Activated CD4-positive, alpha-beta T cell treated with anti-CD3 and anti-CD28 coated beads for 36 hours (primary cell): ENCODE data around the gene FBXO47. TPM values are rescaled to one million over a fixed set of nuclear protein-coding genes. Genes with fewer than 3 reads are reported as not detected.

Experiments
- ATAC-seq: fragments of 200-7000 bp; cut with Tn5 transposase; one replicate; pipeline ENCODE4 v1.10.0; 2021; ENCODE audit warnings: mild to moderate bottlenecking, moderate library complexity
- CTCF ChIA-PET: fragments of 350-600 bp; sonication (Branson Sonifier 250); formaldehyde crosslinking; loops from one replicate; lab custom pipeline; 2021; ENCODE audit warnings: antibody characterized with exemption; lab: Charles Lee
- POLR2A ChIA-PET: fragments of 350-600 bp; sonication (Branson Sonifier 250); formaldehyde crosslinking; loops from one replicate; lab custom pipeline; 2021; ENCODE audit warnings: antibody characterized with exemption, inconsistent platforms; lab: Charles Lee
- DNase-seq: peaks from one replicate; pipeline ENCODE4 v3.0.0-alpha.2; 2020
- H3K27ac Mint-ChIP-seq: one replicate; pipeline ENCODE4 v1.8.0; 2021; ENCODE audit warnings: mixed read lengths
- H3K27me3 Mint-ChIP-seq: one replicate; pipeline ENCODE4 v1.8.0; 2021; ENCODE audit warnings: mixed read lengths
- H3K36me3 Mint-ChIP-seq: one replicate; pipeline ENCODE4 v1.8.0; 2021; ENCODE audit warnings: low read depth, mixed read lengths
- H3K4me1 Mint-ChIP-seq: one replicate; pipeline ENCODE4 v1.8.0; 2021; ENCODE audit warnings: mixed read lengths
- H3K4me3 Mint-ChIP-seq: one replicate; pipeline ENCODE4 v1.8.0; 2021; ENCODE audit warnings: mild to moderate bottlenecking, moderate library complexity, mixed read lengths
- H3K9me3 Mint-ChIP-seq: one replicate; pipeline ENCODE4 v1.8.0; 2021; ENCODE audit warnings: low read depth, mixed read lengths
- intact Hi-C, 2 experiments: fragments of 100-400 bp; cut with DNase I in 1 of 2; cut with micrococcal nuclease in 1 of 2; formaldehyde crosslinking; loops; one replicate each; pipeline versions ENCODE4 v1.14.2 to v1.15.1; 2022 to 2024; cut with DNase I, micrococcal nuclease
- total RNA-seq, 2 experiments: library from RNA; stranded (reverse); gene quantifications; one replicate each; pipeline ENCODE4 v1.2.3, GENCODE V29; 2021

The FBXO47 gene
- total RNA-seq, 2 experiments from 2014 or later: 0.11 to 0.16 TPM

GRCh38 chr17:38921756-38922411, 45.3 kb downstream of the FBXO47 start:
- peaks cover 30% of the 10 kb centered on the region for H3K36me3 Mint-ChIP-seq
- ChIA-PET CTCF (interaction anchor here (0.7 to 1.2 kb wide), 5 partner anchors 15 to 45 kb away, joined by 3 to 8 read pairs (median 3); no protein-coding TSS in a partner anchor), POLR2A (interaction anchor here (0.7 kb wide), 1 partner anchor 52 kb away, joined by 4 read pairs; the partner anchor contains the start of gene LASP1)
- intact Hi-C loops: no loop called here
- DNase-seq (no peak), ATAC-seq (peak; percentile 13)
- H3K9me3 Mint-ChIP-seq: no peaks in the 10 kb centered on the region
- no peaks in the 10 kb centered on the region for H3K27me3 Mint-ChIP-seq
- H3K4me1 Mint-ChIP-seq: peaks cover 45% of the 10 kb centered on the region
- H3K4me3 Mint-ChIP-seq: no peak overlapping the region
- H3K27ac Mint-ChIP-seq: peak overlapping the region; percentile 78

GRCh38 chr17:38920374-38921291, 46.6 kb downstream of the FBXO47 start:
- ChIA-PET POLR2A (no interaction called here), CTCF (interaction anchor here (1.2 kb wide), 1 partner anchor 14 kb away, joined by 8 read pairs; no protein-coding TSS in a partner anchor)
- Mint-ChIP-seq H3K27me3 (no peaks in the 10 kb centered on the region), H3K9me3 (no peaks in the 10 kb centered on the region), H3K36me3 (peaks cover 31% of the 10 kb centered on the region), H3K27ac (no peak overlapping the region), H3K4me3 (peak overlapping the region; percentile 10), H3K4me1 (peaks cover 32% of the 10 kb centered on the region)
- no peak for DNase-seq
- intact Hi-C loops: no loop called here
- ATAC-seq: no peak

- H3K4me1 Mint-ChIP-seq: peaks cover 22% of the 10 kb centered on the region
- no peaks in the 10 kb centered on the region for H3K9me3 Mint-ChIP-seq
- H3K4me3 Mint-ChIP-seq: no peak overlapping the region
- intact Hi-C loops: no loop called here
- ATAC-seq: no peak
- peaks cover 33% of the 10 kb centered on the region for H3K36me3 Mint-ChIP-seq
- no peaks in the 10 kb centered on the region for H3K27me3 Mint-ChIP-seq
- DNase-seq: no peak
- H3K27ac Mint-ChIP-seq: no peak overlapping the region
- ChIA-PET POLR2A (no interaction called here), CTCF (no interaction called here)
Observed at GRCh38 chr17:38919316-38920078, 47.7 kb downstream of the FBXO47 start.

- ChIA-PET POLR2A (no interaction called here), CTCF (interaction anchor here (1.1 kb wide), 1 partner anchor 21 kb away, joined by 3 read pairs; no protein-coding TSS in a partner anchor)
- DNase-seq (no peak), ATAC-seq (no peak)
- Mint-ChIP-seq H3K36me3 (peaks cover 39% of the 10 kb centered on the region), H3K4me1 (peaks cover 22% of the 10 kb centered on the region), H3K27ac (no peak overlapping the region), H3K4me3 (no peak overlapping the region), H3K9me3 (no peaks in the 10 kb centered on the region), H3K27me3 (no peaks in the 10 kb centered on the region)
- intact Hi-C loops: no loop called here
Observed at GRCh38 chr17:38918916-38919315, 48.3 kb downstream of the FBXO47 start.

- ChIA-PET POLR2A (no interaction called here), CTCF (interaction anchor here (1.1 kb wide), 1 partner anchor 20 kb away, joined by 3 read pairs; no protein-coding TSS in a partner anchor)
- no peaks in the 10 kb centered on the region for H3K27me3 Mint-ChIP-seq
- H3K9me3 Mint-ChIP-seq: no peaks in the 10 kb centered on the region
- peak overlapping the region; percentile 51 for H3K27ac Mint-ChIP-seq
- DNase-seq: no peak
- H3K4me3 Mint-ChIP-seq: no peak overlapping the region
- H3K4me1 Mint-ChIP-seq: peaks cover 22% of the 10 kb centered on the region
- intact Hi-C loops: no loop called here
- peaks cover 41% of the 10 kb centered on the region for H3K36me3 Mint-ChIP-seq
- ATAC-seq: no peak
Observed at GRCh38 chr17:38918129-38918913, 48.9 kb downstream of the FBXO47 start.

GRCh38 chr17:38917259-38917658, 49.9 kb downstream of the FBXO47 start:
- Mint-ChIP-seq H3K27me3 (no peaks in the 10 kb centered on the region), H3K9me3 (no peaks in the 10 kb centered on the region), H3K27ac (peak overlapping the region; percentile 44), H3K4me3 (no peak overlapping the region), H3K36me3 (peaks cover 41% of the 10 kb centered on the region), H3K4me1 (peaks cover 22% of the 10 kb centered on the region)
- ChIA-PET CTCF (interaction anchor here (0.6 kb wide), 1 partner anchor 551 kb away, joined by 3 read pairs; no protein-coding TSS in a partner anchor), POLR2A (no interaction called here)
- ATAC-seq (no peak), DNase-seq (no peak)
- intact Hi-C loops: no loop called here

GRCh38 chr17:38916771-38917170, 50.4 kb downstream of the FBXO47 start:
- peaks cover 41% of the 10 kb centered on the region for H3K36me3 Mint-ChIP-seq
- CTCF ChIA-PET: interaction anchor here (0.6 to 0.8 kb wide), 2 partner anchors 21 to 35 kb away, joined by 3 to 4 read pairs; no protein-coding TSS in a partner anchor
- H3K9me3 Mint-ChIP-seq: no peaks in the 10 kb centered on the region
- H3K4me1 Mint-ChIP-seq: peaks cover 19% of the 10 kb centered on the region
- no peaks in the 10 kb centered on the region for H3K27me3 Mint-ChIP-seq
- H3K27ac Mint-ChIP-seq: peak overlapping the region; percentile 44
- H3K4me3 Mint-ChIP-seq: no peak overlapping the region
- ATAC-seq (no peak), DNase-seq (no peak)
- intact Hi-C loops: no loop called here
- POLR2A ChIA-PET: no interaction called here

- Mint-ChIP-seq H3K4me1 (peaks cover 7% of the 10 kb centered on the region), H3K9me3 (no peaks in the 10 kb centered on the region), H3K4me3 (no peak overlapping the region), H3K27ac (no peak overlapping the region), H3K36me3 (peaks cover 41% of the 10 kb centered on the region), H3K27me3 (no peaks in the 10 kb centered on the region)
- intact Hi-C loops: no loop called here
- ChIA-PET POLR2A (no interaction called here), CTCF (interaction anchor here (0.6 to 0.9 kb wide), 4 partner anchors 8 to 43 kb away, joined by 3 to 4 read pairs (median 3); no protein-coding TSS in a partner anchor)
- DNase-seq: no peak
- ATAC-seq: no peak
Observed at GRCh38 chr17:38915639-38915995, 51.6 kb downstream of the FBXO47 start.

GRCh38 chr17:38914741-38915638, 52.2 kb downstream of the FBXO47 start:
- DNase-seq (no peak), ATAC-seq (no peak)
- H3K9me3 Mint-ChIP-seq: no peaks in the 10 kb centered on the region
- H3K4me3 Mint-ChIP-seq: no peak overlapping the region
- ChIA-PET CTCF (interaction anchor here (0.6 to 0.9 kb wide), 4 partner anchors 8 to 42 kb away, joined by 3 to 5 read pairs (median 3); partner anchors contain the start of gene LASP1NB), POLR2A (no interaction called here)
- H3K4me1 Mint-ChIP-seq: peaks cover 3% of the 10 kb centered on the region
- H3K27ac Mint-ChIP-seq: no peak overlapping the region
- intact Hi-C loops: no loop called here
- H3K27me3 Mint-ChIP-seq: no peaks in the 10 kb centered on the region
- peaks cover 37% of the 10 kb centered on the region for H3K36me3 Mint-ChIP-seq
